SU-DHL-6 (cell line): ENCODE data around the gene EXD2.

ENCODE experiments used
- H2AFZ ChIP-seq: fragments of 200-600 bp; sonication (generic); 2 replicates; pipeline ENCODE4 v1.6.1; 2014; ENCODE audit warnings: low read depth, mild to moderate bottlenecking, moderate library complexity, mixed read lengths, antibody characterized with exemption, low read length; ENCODE audit not compliant: severe bottlenecking
- H3F3A ChIP-seq: fragments of 200-600 bp; shearing (Covaris generic); 2 replicates; pipeline ENCODE4 v1.6.0; 2016; ENCODE audit warnings: antibody characterized with exemption, mild to moderate bottlenecking; ENCODE audit not compliant: insufficient read depth
- H3K27ac ChIP-seq: fragments of 200-600 bp; sonication (generic); 2 replicates; pipeline ENCODE4 v1.5.1; 2016; ENCODE audit warnings: low read depth, mild to moderate bottlenecking, low read length, moderate library complexity, mixed read lengths
- H3K27me3 ChIP-seq: fragments of 200-600 bp; sonication (generic), shearing (Covaris generic); 2 replicates; pipeline ENCODE4 v1.6.0; 2014; ENCODE audit warnings: mild to moderate bottlenecking, low read length
- H3K36me3 ChIP-seq: fragments of 200-600 bp; sonication (generic); 2 replicates; pipeline ENCODE4 v1.6.1; 2014; ENCODE audit warnings: mild to moderate bottlenecking, low read length, mixed read lengths
- H3K4me2 ChIP-seq: fragments of 300-600, 200-600 bp; shearing (Covaris generic), sonication (generic); 2 replicates; pipeline ENCODE4 v1.6.0; 2014; ENCODE audit warnings: low read length, low read depth, mild to moderate bottlenecking; ENCODE audit not compliant: poor library complexity, severe bottlenecking
- H3K4me3 ChIP-seq: fragments of 200-600 bp; sonication (generic); 2 replicates; pipeline ENCODE4 v1.5.1; 2014; ENCODE audit warnings: antibody characterized with exemption, low read length, mild to moderate bottlenecking, mixed read lengths; ENCODE audit not compliant: insufficient read depth, poor library complexity, severe bottlenecking
- H3K79me2 ChIP-seq: fragments of 200-600 bp; sonication (generic); 2 replicates; pipeline ENCODE4 v1.6.1; 2014; ENCODE audit warnings: mild to moderate bottlenecking, low read length, moderate library complexity; ENCODE audit not compliant: insufficient read depth
- H3K9ac ChIP-seq: fragments of 200-600 bp; sonication (generic); 2 replicates; pipeline ENCODE4 v1.7.0; 2014; ENCODE audit warnings: mild to moderate bottlenecking, low read length
- H3K9me2 ChIP-seq: fragments of 200-600 bp; sonication (generic); replicated peaks from 2 replicates; pipeline ENCODE4 v1.6.1; 2014; ENCODE audit warnings: low read length; ENCODE audit not compliant: insufficient read depth
- H3K9me3 ChIP-seq: fragments of 200-600 bp; sonication (generic); 2 replicates; pipeline ENCODE4 v1.6.1; 2014; ENCODE audit warnings: low read length, mixed read lengths; ENCODE audit not compliant: insufficient read depth
- H4K20me1 ChIP-seq: fragments of 200-600 bp; sonication (generic); 2 replicates; pipeline ENCODE4 v1.6.1; 2014; ENCODE audit warnings: low read depth, mild to moderate bottlenecking, antibody characterized with exemption, low read length, moderate library complexity, mixed read lengths
- CTCF ChIP-seq: fragments of 200-600 bp; sonication (generic); IDR thresholded peaks from one replicate; pipeline ENCODE4 v1.5.1; 2017; ENCODE audit warnings: antibody characterized with exemption, mild to moderate bottlenecking, low read length, moderate library complexity; ENCODE audit not compliant: insufficient read depth, poor library complexity, severe bottlenecking
- EZH2phosphoT487 ChIP-seq: fragments of 200-600 bp; sonication (generic), shearing (Covaris generic); conservative IDR thresholded peaks from 2 replicates; pipeline ENCODE4 v1.6.1; 2018; ENCODE audit warnings: mild to moderate bottlenecking, antibody characterized with exemption, low read length, moderate library complexity, mixed read lengths

EXD2 gene

GRCh38 chr14:69284170-69284569 is 92.9 kb downstream of the EXD2 start:
- Histone ChIP-seq H2AFZ (no peak overlapping the region), H3K9me2 (no peaks in the 10 kb centered on the region), H3K79me2 (no peaks in the 10 kb centered on the region), H3K4me3 (no peak overlapping the region), H3K36me3 (no peaks in the 10 kb centered on the region), H3K9me3 (no peaks in the 10 kb centered on the region), H3K9ac (no peak overlapping the region), H3K27ac (no peak overlapping the region), H4K20me1 (no peaks in the 10 kb centered on the region), H3K27me3 (no peaks in the 10 kb centered on the region), H3K4me2 (no peak overlapping the region), H3F3A (no peaks in the 10 kb centered on the region)
- no peak for TF ChIP-seq EZH2phosphoT487
- no peak for TF ChIP-seq CTCF

DNA sequence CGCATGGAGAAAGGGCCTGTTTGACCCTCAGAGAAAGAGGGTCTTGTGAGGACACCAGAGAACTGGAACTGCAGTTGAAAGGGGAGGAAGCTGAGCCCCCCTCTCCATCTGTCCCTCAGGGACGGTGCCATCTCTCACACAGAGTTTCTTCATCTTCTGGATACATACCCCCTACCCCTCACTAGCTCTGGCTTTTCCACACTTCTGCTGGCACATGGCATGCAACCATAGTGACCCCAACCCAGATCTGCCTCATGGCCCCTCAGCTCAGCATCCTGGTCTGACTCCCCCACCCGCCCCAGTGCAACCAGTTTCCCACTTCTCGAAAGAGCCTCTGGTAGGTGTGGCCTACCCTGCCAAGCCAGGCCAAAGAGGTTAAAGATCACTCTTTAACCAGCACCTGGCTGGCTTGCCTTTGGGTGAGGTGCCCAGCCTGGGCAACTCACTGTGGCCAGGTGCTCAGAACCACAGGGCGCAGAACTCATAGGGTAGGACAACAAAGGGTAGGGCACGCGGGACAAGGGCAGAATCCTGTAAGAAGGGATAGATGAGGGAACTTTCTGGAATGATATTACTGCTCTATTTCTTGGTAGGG is 94.5 kb downstream of the EXD2 start:
- TF ChIP-seq CTCF (no peak), EZH2phosphoT487 (no peak)

GRCh38 chr14:69287098-69288010 is 96.1 kb downstream of the EXD2 start:
- Histone ChIP-seq H3K79me2 (no peaks in the 10 kb centered on the region), H3K36me3 (no peaks in the 10 kb centered on the region), H3K27me3 (no peaks in the 10 kb centered on the region), H3K9me3 (no peaks in the 10 kb centered on the region), H3K27ac (no peak overlapping the region), H3K9ac (no peak overlapping the region), H2AFZ (no peak overlapping the region), H3K4me2 (no peak overlapping the region), H3K9me2 (no peaks in the 10 kb centered on the region), H3K4me3 (no peak overlapping the region), H3F3A (no peaks in the 10 kb centered on the region), H4K20me1 (no peaks in the 10 kb centered on the region)
- TF ChIP-seq CTCF (no peak), EZH2phosphoT487 (no peak)

More for the DNA sequence above, 94.5 kb downstream of the EXD2 start:
- Histone ChIP-seq H2AFZ (no peak overlapping the region), H3K79me2 (no peaks in the 10 kb centered on the region), H3K27ac (no peak overlapping the region), H3K27me3 (no peaks in the 10 kb centered on the region), H3K36me3 (no peaks in the 10 kb centered on the region), H3K9me3 (no peaks in the 10 kb centered on the region), H3K9ac (no peak overlapping the region), H3K9me2 (no peaks in the 10 kb centered on the region), H3F3A (no peaks in the 10 kb centered on the region), H3K4me2 (no peak overlapping the region), H4K20me1 (no peaks in the 10 kb centered on the region), H3K4me3 (no peak overlapping the region)
